Right ventricle myocardium inferior (tissue), 1 donor: ENCODE data around the gene PEX3. TPM values are rescaled to one million over a fixed set of nuclear protein-coding genes. Genes with fewer than 3 reads are reported as not detected.

Experiments
- ATAC-seq: fragments of 200-7000 bp; cut with Tn5 transposase; one replicate; pipeline ENCODE4 v1.9.1; 2020; ENCODE audit warnings: mild to moderate bottlenecking, moderate library complexity
- DNase-seq: peaks from one replicate; pipeline ENCODE4 v3.0.0; 2021; ENCODE audit errors: missing footprints
- intact Hi-C: fragments of 100-400 bp; cut with DNase I; formaldehyde crosslinking; loops from one replicate; pipeline ENCODE4 v1.11.0; 2022
- total RNA-seq: library from RNA; stranded (reverse); fragmentation: NEBNext Ultra II Directional; extraction: Animal tissue kit (Norgen Biotek cat#: 25700); gene quantifications from one replicate; pipeline ENCODE4 v1.2.1, GENCODE V29; 2021
- donor health status: DM: no; HTN: yes; CAD: no; lungs with severe emphysema.

PEX3 gene
- total RNA-seq, 1 donor from 2014 or later, result 19.9 TPM

- ATAC-seq, result no peak
- intact Hi-C loops, result no loop called here
- no peak for DNase-seq
Measured at GRCh38 chr6:143528164-143528811, 77.7 kb downstream of the PEX3 start.

- intact Hi-C loops, result no loop called here
- no peak for DNase-seq
- ATAC-seq, result no peak
Measured at GRCh38 chr6:143529095-143529494, 78.5 kb downstream of the PEX3 start.

DNA sequence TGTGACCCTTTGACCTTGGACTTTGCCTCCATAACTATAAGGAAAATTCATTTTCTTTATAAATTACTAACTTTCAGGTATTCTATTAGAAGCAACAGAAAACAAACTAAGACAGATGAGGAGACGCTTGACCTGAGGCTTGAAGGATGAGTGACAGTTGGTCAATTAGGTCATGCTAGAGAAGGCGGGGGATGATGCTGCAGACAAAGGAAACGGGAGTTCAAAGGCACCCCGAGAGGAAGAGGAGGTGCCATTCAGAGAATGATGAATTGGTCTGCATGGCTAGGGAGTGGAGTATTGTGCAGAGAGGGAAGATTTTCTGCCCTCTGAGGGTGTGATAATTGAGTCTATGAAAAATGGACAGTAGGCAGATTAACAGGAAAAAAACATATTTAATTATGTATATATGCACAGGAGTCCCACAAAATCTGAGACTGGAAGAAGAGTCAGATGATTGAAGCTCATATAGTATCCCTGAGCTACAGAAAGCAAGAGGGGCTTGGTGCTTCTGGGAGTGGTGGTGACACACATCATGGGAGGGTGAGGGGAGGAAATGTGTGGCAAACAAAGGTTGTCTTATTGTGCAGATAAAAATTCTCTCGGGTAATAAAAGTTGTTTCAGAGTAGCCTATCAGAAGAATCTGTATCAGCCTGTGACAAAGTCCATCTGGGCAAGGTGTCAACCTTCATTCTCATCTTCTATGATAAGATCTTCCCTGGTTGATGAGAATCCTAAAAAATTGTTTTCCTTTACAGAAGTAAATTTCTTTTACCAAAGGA is 81.3 kb downstream of the PEX3 start:
- DNase-seq (no peak), ATAC-seq (no peak)
- intact Hi-C loops, result no loop called here

DNA sequence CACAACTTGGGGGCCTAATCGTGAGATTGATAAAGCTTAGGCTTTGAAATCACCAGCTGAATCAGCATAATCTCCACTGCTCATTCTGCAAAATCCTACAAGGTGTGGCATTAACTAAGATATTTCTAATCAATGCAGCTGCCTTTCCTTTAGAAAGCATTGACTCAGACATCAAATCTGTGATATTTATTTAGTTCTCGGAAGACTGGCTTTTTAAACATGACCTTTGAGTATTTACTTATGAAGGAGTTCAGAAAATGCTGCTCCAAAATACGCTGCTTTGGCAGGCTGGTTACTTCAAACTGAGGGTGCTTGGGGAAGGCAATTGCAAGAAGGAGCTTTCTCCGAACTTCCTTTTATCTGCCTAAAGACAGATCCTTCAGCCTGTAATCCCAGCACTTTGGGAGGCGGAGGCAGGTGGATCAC is 84.6 kb downstream of the PEX3 start:
- DNase-seq, result no peak
- intact Hi-C loops, result no loop called here
- ATAC-seq, result no peak

DNA sequence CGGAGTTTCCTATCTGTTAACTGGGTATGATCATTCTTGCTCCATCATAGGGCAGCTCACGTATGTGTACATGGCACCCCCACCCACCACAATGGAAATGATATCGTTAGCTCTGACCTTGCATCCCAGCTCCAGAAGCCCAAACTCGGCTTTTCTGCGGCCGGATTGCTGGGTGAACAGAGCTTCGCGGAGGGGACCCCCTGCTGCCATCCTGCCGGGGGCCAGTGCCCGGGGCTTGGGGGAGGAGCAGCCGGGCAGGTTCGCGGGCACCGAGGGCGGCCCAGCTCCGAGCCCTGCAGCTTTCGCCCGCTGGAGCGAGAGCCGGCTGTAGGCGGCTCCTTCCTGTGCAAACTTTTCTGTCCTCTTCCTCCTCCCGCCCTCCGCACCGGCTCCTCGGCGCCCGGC is 85.9 kb downstream of the PEX3 start:
- DNase-seq, result peak; percentile 81
- intact Hi-C loops, result no loop called here
- peak; percentile 58 for ATAC-seq

DNA sequence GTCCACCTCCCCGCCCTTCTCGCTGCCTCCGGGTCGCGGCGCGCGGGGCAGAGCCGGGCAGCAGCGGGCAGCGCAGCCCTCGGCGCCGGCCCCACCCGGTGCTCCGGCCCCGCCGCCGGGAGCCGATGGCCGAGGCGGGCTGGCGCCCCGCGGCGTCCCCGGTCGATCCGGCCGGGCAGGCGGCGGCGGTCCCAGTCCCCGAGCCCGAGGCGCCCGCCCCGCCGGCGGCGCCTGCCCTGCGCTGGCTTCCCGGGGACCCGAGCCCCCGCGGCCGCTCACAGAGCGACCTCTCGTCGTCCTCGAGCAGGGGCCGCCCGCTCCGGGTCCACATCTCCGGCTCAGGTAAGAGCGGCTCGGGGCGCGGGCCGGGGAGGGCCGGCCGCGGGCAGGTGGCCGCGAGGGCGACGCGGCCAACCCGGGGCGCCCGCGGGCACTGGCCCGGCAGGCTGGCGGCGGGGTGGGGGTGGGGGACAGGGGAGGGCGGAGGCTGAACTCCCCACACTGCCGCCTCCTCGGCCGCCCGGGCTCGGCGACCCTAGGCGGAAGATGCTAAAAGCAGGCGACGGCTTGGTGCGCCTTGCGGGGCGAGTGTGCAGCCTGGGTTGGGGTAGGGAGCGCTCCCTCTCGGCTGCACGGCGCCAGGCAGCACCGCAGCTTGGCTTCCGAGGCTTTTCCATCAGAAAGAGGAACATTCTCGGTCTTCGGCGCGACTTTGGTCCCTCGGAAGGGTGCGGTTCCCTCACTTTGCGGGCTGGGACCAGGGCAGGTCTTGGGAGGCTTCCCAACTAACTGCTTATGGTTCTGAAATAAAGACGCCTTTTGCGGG is 86.5 kb downstream of the PEX3 start:
- ATAC-seq (peak; percentile 76), DNase-seq (peak; percentile 84)
- intact Hi-C loops, result no loop called here

DNA sequence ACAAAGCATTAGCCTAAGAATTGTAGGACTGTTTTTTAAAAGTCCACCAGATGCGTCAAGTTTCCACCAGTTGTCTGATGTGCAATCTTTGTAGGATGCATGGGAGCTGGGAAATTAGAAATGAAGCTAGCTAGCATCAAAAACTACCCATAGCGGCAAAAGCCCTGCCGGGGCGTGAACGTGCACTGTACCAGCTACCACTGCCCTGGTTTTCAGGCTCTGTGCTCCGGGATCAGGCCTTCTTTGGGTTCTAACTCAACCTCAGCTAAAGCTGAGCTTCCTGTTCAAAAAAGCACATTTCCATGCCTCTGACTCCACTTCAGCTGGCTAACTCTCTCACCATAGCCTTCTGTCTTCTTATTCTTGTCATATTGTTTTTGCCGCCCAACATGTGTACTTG is 87.8 kb downstream of the PEX3 start:
- no peak for ATAC-seq
- intact Hi-C loops, result no loop called here
- DNase-seq, result no peak

GRCh38 chr6:143539106-143539505 is 88.5 kb downstream of the PEX3 start:
- intact Hi-C loops, result no loop called here
- DNase-seq (no peak), ATAC-seq (no peak)

DNA sequence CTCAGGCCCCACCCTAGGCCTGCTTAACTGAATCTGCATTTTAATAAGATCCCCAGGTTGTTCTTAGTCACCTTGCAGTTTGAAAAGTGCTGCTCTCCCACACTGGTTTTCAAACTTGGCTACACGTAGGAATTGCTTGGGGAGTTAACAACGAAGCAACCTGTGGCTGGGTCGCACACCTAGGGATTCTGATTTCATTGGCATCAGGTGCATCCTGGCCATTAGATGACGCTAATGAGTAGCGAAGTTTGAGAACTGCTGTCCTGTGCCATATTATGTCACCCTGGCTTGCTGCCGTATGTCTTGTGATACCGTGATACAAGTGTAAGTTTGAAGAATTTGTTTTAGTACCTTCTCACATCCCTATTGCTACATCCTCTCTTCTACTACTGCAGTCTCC is 89.1 kb downstream of the PEX3 start:
- ATAC-seq, result no peak
- no peak for DNase-seq
- intact Hi-C loops, result no loop called here

DNA sequence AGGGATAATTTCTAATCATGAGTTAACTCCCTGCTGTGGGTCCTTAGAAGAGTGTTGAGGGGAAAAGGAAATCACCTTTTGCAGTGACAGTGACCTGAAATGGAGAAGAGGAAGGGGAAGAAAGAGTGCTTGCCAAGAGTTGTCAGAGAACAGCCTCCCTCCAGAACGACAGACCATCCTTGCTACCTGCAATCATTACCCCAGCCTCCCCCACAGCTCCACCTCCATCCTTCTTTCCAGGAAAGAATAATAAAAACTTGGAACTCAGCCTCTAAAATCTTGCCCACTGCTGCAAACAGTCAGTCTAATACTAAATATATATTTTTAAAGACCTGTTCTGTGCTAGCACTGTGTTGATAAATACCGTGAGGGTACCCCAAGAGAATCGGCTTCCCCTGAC is 89.6 kb downstream of the PEX3 start:
- intact Hi-C loops, result no loop called here
- ATAC-seq (no peak), DNase-seq (no peak)

Other genes with a start within 250 kb of the PEX3 start
- 1.5 TPM for gene ADAT2, start 110 bp upstream of the PEX3 start, total RNA-seq
- gene FUCA2, start 60.9 kb downstream of the PEX3 start, total RNA-seq, result 46.1 TPM
- 75.9 TPM for gene PHACTR2, start 227.2 kb downstream of the PEX3 start, total RNA-seq